ENCODE results near the gene KRT34. TPM values are rescaled to one million over a fixed set of nuclear protein-coding genes. Genes with fewer than 3 reads are reported as not detected.
"Not testable (repeated sequence)": the region's sequence is repeated elsewhere in the genome, so short reads cannot be mapped to it uniquely, and the experiment has no call there.

The KRT34 gene
- total RNA-seq, 1 donor = 0.45 TPM

- DNase-seq (ENCODE audit: low read depth) = no peak
- no peak for TF ChIP-seq CTCF (IDR thresholded peaks at IDR 0.05; ENCODE audit: insufficient read depth, low read length)
Measured at GRCh38 chr17:41354536-41354935, 27.6 kb downstream of the KRT34 start.

GRCh38 chr17:41352597-41353366 lies 29.3 kb downstream of the KRT34 start:
- no peak overlapping the region for H3K4me3 ChIP-seq (ENCODE audit: low read depth, low read length)
- TF ChIP-seq CTCF (IDR thresholded peaks at IDR 0.05; ENCODE audit: insufficient read depth, low read length) = no peak
- no peak for DNase-seq (ENCODE audit: low read depth)

More at GRCh38 chr17:41354536-41354935, 27.6 kb downstream of the KRT34 start:
- no peak overlapping the region for H3K4me3 ChIP-seq (ENCODE audit: low read depth, low read length)

- H3K4me3 ChIP-seq (ENCODE audit: low read depth, low read length) = no peak overlapping the region
- TF ChIP-seq CTCF (IDR thresholded peaks at IDR 0.05; ENCODE audit: insufficient read depth, low read length) = no peak
- no peak for DNase-seq (ENCODE audit: low read depth)
Measured at GRCh38 chr17:41351177-41351576, 30.9 kb downstream of the KRT34 start.

GRCh38 chr17:41350381-41350878 lies 31.7 kb downstream of the KRT34 start, which contains the start of gene KRT33A:
Gene KRT33A, minus strand, starts transcription at chr17:41350828. Its CDS starts 61 bp downstream, at chr17:41350767.
- not testable (repeated sequence) for DNase-seq (ENCODE audit: low read depth); H3K4me3 ChIP-seq (ENCODE audit: low read depth, low read length)

- no peak for DNase-seq (ENCODE audit: low read depth)
- no peak overlapping the region for H3K4me3 ChIP-seq (ENCODE audit: low read depth, low read length)
- no peak for TF ChIP-seq CTCF (IDR thresholded peaks at IDR 0.05; ENCODE audit: insufficient read depth, low read length)
Measured at GRCh38 chr17:41347869-41348760, 34.0 kb downstream of the KRT34 start.

- not testable (repeated sequence) for DNase-seq (ENCODE audit: low read depth); H3K4me3 ChIP-seq (ENCODE audit: low read depth, low read length)
Measured at GRCh38 chr17:41346421-41346820, 35.7 kb downstream of the KRT34 start.

- TF ChIP-seq CTCF (IDR thresholded peaks at IDR 0.05; ENCODE audit: insufficient read depth, low read length) = no peak
- H3K4me3 ChIP-seq (ENCODE audit: low read depth, low read length) = no peak overlapping the region
- DNase-seq (ENCODE audit: low read depth) = no peak
Measured at GRCh38 chr17:41345992-41346391, 36.1 kb downstream of the KRT34 start.
